ENCODE data around the gene PDE6B. TPM values are rescaled to one million over a fixed set of nuclear protein-coding genes. Genes with fewer than 3 reads are reported as not detected.
"Not testable (repeated sequence)": the region's sequence is repeated elsewhere in the genome, so short reads cannot be mapped to it uniquely, and the experiment has no call there.

PDE6B gene
- total and polyA plus RNA-seq, 2 donors (not counting 1 experiment from before 2014, with no cell fraction given), result 2.1 TPM; not detected in 1

GRCh38 chr4:666436-666810 lies 41.0 kb downstream of the PDE6B start:
- no peaks in the 10 kb centered on the region for H4K20me1 ChIP-seq (ENCODE audit: control insufficient read depth, extremely low read depth, insufficient read depth, low read length)
- no peak for DNase-seq (ENCODE audit: low read depth in 2 of 2)
- no peaks in the 10 kb centered on the region for H3K9me3 ChIP-seq (ENCODE audit: control insufficient read depth, insufficient read depth, low read depth, low read length)
- no peak overlapping the region for H3K4me3 ChIP-seq (replicated peaks in 1 of 4; ENCODE audit: control extremely low read depth in 1 of 4, insufficient read depth in 1 of 4, low read depth in 3 of 4, low read length in 4 of 4)
- H3K27me3 ChIP-seq (ENCODE audit: control insufficient read depth, insufficient read depth, low read length), result peaks cover 3% of the 10 kb centered on the region
- H3K4me1 ChIP-seq (ENCODE audit: control insufficient read depth, extremely low read depth, insufficient read depth, low read length), result no peaks in the 10 kb centered on the region
- no peak overlapping the region for H3K9ac ChIP-seq (ENCODE audit: insufficient read depth, low read length)
- H3K79me2 ChIP-seq (ENCODE audit: control insufficient read depth, insufficient read depth, low read length), result no peaks in the 10 kb centered on the region
- peaks cover 2% of the 10 kb centered on the region for H3K36me3 ChIP-seq (ENCODE audit: control insufficient read depth, insufficient read depth, low read length)
- H2AFZ ChIP-seq (ENCODE audit: low read length), result no peak overlapping the region
- no peak for TF ChIP-seq EZH2 (IDR thresholded peaks at IDR 0.05; ENCODE audit: low read length, missing control alignments)
- TF ChIP-seq, protein P1, sequence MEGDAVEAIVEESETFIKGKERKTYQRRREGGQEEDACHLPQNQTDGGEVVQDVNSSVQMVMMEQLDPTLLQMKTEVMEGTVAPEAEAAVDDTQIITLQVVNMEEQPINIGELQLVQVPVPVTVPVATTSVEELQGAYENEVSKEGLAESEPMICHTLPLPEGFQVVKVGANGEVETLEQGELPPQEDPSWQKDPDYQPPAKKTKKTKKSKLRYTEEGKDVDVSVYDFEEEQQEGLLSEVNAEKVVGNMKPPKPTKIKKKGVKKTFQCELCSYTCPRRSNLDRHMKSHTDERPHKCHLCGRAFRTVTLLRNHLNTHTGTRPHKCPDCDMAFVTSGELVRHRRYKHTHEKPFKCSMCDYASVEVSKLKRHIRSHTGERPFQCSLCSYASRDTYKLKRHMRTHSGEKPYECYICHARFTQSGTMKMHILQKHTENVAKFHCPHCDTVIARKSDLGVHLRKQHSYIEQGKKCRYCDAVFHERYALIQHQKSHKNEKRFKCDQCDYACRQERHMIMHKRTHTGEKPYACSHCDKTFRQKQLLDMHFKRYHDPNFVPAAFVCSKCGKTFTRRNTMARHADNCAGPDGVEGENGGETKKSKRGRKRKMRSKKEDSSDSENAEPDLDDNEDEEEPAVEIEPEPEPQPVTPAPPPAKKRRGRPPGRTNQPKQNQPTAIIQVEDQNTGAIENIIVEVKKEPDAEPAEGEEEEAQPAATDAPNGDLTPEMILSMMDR (conservative IDR thresholded peaks at IDR 0.05 in 1 of 2, IDR thresholded peaks at IDR 0.05 in 1 of 2; ENCODE audit: low read depth in 1 of 2, low read length in 2 of 2), result no peak
- no peak overlapping the region for H3K4me2 ChIP-seq (ENCODE audit: extremely low read depth, insufficient read depth, low read length)
- H3K27ac ChIP-seq (ENCODE audit: insufficient read depth, low read length), result no peak overlapping the region

DNA sequence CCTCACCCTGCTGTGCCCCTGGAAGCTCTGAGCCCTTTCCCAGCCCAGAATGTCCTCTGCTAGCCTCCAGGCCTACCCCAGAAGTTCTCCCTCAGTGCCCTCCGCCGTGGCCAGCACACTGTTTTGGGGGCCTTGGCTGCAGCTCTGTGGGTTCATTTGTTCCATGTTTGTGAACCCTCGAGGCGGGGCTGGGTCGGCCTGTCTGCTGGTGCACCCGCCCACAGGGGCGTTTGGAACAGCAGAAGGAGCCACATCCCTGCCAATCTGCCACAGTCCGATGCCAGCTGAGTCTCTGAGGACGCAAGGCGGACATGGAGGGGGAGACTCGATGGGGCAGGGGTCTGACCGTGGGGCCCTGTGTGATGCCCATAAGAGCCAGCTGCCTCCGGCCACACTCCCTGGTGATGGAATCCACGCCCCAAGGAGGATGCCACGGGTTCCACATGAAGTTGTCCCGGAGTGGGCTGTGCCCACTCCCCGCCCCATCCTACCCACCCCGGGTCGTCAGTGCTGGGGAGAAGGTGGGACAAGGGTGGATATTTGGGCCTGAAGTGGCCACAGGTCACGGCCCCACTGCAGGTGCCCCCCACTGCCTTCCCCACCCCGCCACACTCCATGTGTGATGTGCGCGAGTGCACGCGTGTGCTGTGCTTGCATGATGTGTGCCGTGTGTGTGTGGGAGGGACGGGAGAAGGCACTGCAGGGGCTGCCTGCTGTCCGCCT lies 41.6 kb downstream of the PDE6B start:
- Histone ChIP-seq H3K9ac (ENCODE audit: insufficient read depth, low read length) (no peak overlapping the region), H3K4me1 (ENCODE audit: control insufficient read depth, extremely low read depth, insufficient read depth, low read length) (no peaks in the 10 kb centered on the region), H3K4me2 (ENCODE audit: extremely low read depth, insufficient read depth, low read length) (no peak overlapping the region), H4K20me1 (ENCODE audit: control insufficient read depth, extremely low read depth, insufficient read depth, low read length) (no peaks in the 10 kb centered on the region), H3K36me3 (ENCODE audit: control insufficient read depth, insufficient read depth, low read length) (peaks cover 6% of the 10 kb centered on the region), H3K9me3 (ENCODE audit: control insufficient read depth, insufficient read depth, low read depth, low read length) (no peaks in the 10 kb centered on the region), H3K79me2 (ENCODE audit: control insufficient read depth, insufficient read depth, low read length) (no peaks in the 10 kb centered on the region), H3K27ac (ENCODE audit: insufficient read depth, low read length) (no peak overlapping the region), H2AFZ (ENCODE audit: low read length) (no peak overlapping the region), H3K27me3 (ENCODE audit: control insufficient read depth, insufficient read depth, low read length) (peaks cover 3% of the 10 kb centered on the region), H3K4me3 (replicated peaks in 1 of 4; ENCODE audit: control extremely low read depth in 1 of 4, insufficient read depth in 1 of 4, low read depth in 3 of 4, low read length in 4 of 4) (no peak overlapping the region)
- TF ChIP-seq, protein P1 (conservative IDR thresholded peaks at IDR 0.05 in 1 of 2, IDR thresholded peaks at IDR 0.05 in 1 of 2; ENCODE audit: low read depth in 1 of 2, low read length in 2 of 2), result no peak
- TF ChIP-seq EZH2 (IDR thresholded peaks at IDR 0.05; ENCODE audit: low read length, missing control alignments), result no peak
- DNase-seq (ENCODE audit: low read depth in 2 of 2), result no peak

DNA sequence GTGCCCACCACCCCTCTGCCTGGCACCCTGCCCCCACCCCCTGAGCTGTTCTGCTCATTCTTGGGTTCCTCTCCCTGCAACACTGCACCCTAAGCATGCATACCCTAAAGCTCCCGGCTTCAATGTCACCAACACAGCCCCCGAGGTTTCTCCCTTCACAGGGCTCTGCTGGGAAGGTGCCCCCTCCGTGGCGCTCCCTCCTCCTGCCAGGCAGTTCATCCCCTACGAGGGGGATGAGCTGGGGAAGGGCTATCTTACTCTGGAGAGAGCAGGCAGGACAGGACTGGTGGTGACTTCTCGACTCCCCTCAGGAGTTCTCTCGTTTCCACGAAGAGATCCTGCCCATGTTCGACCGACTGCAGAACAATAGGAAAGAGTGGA lies 42.2 kb downstream of the PDE6B start:
- Histone ChIP-seq H3K4me1 (ENCODE audit: control insufficient read depth, extremely low read depth, insufficient read depth, low read length) (no peaks in the 10 kb centered on the region), H3K4me2 (ENCODE audit: extremely low read depth, insufficient read depth, low read length) (no peak overlapping the region), H3K27me3 (ENCODE audit: control insufficient read depth, insufficient read depth, low read length) (peaks cover 3% of the 10 kb centered on the region)

DNA sequence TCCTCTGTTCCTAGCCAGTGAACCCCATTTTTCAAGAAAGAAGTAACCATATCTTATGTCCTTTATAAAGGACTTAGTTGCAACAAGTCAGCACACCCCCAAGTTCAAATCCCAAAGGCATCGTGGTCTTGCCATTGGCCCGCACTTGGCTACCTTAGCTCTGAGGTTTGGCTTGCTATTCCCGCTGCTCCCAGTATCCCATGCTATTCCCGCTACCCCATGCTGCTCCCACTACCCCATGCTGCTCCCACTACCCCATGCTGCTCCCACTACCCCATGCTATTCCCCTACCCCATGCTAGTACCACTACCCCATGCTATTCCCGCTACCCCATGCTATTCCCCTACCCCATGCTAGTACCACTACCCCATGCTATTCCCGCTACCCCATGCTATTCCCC lies 42.8 kb downstream of the PDE6B start:
- not testable (repeated sequence) for H3K9me3 ChIP-seq (ENCODE audit: control insufficient read depth, insufficient read depth, low read depth, low read length); H3K27ac ChIP-seq (ENCODE audit: insufficient read depth, low read length); H3K36me3 ChIP-seq (ENCODE audit: control insufficient read depth, insufficient read depth, low read length); DNase-seq (ENCODE audit: low read depth in 2 of 2); H3K4me3 ChIP-seq (replicated peaks in 1 of 4; ENCODE audit: control extremely low read depth in 1 of 4, insufficient read depth in 1 of 4, low read depth in 3 of 4, low read length in 4 of 4); H3K9ac ChIP-seq (ENCODE audit: insufficient read depth, low read length); H3K4me2 ChIP-seq (ENCODE audit: extremely low read depth, insufficient read depth, low read length); H3K27me3 ChIP-seq (ENCODE audit: control insufficient read depth, insufficient read depth, low read length); H2AFZ ChIP-seq (ENCODE audit: low read length); H4K20me1 ChIP-seq (ENCODE audit: control insufficient read depth, extremely low read depth, insufficient read depth, low read length); H3K4me1 ChIP-seq (ENCODE audit: control insufficient read depth, extremely low read depth, insufficient read depth, low read length); H3K79me2 ChIP-seq (ENCODE audit: control insufficient read depth, insufficient read depth, low read length)

More for the DNA sequence above, 42.2 kb downstream of the PDE6B start:
- Histone ChIP-seq H3K9me3 (ENCODE audit: control insufficient read depth, insufficient read depth, low read depth, low read length) (no peaks in the 10 kb centered on the region), H3K79me2 (ENCODE audit: control insufficient read depth, insufficient read depth, low read length) (no peaks in the 10 kb centered on the region), H3K9ac (ENCODE audit: insufficient read depth, low read length) (no peak overlapping the region), H3K4me3 (replicated peaks in 1 of 4; ENCODE audit: control extremely low read depth in 1 of 4, insufficient read depth in 1 of 4, low read depth in 3 of 4, low read length in 4 of 4) (no peak overlapping the region), H2AFZ (ENCODE audit: low read length) (no peak overlapping the region), H3K36me3 (ENCODE audit: control insufficient read depth, insufficient read depth, low read length) (peaks cover 7% of the 10 kb centered on the region), H4K20me1 (ENCODE audit: control insufficient read depth, extremely low read depth, insufficient read depth, low read length) (no peaks in the 10 kb centered on the region), H3K27ac (ENCODE audit: insufficient read depth, low read length) (no peak overlapping the region)
- no peak for DNase-seq (ENCODE audit: low read depth in 2 of 2)
- no peak for TF ChIP-seq EZH2 (IDR thresholded peaks at IDR 0.05; ENCODE audit: low read length, missing control alignments)
- TF ChIP-seq, protein P1 (conservative IDR thresholded peaks at IDR 0.05 in 1 of 2, IDR thresholded peaks at IDR 0.05 in 1 of 2; ENCODE audit: low read depth in 1 of 2, low read length in 2 of 2), result no peak

All from fibroblast of lung (primary cell).